Measurements from ENCODE around the gene NLRC3. TPM values are rescaled to one million over a fixed set of nuclear protein-coding genes. Genes with fewer than 3 reads are reported as not detected.
"Not testable (repeated sequence)": the region's sequence is repeated elsewhere in the genome, so short reads cannot be mapped to it uniquely, and the experiment has no call there.

NLRC3 gene
- total and polyA plus RNA-seq, 2 donors (not counting 1 experiment from before 2014, with no cell fraction given): 28.8 to 35.7 TPM

- H4K20me1 ChIP-seq (ENCODE audit: control insufficient read depth, insufficient read depth, low read length, poor library complexity, severe bottlenecking); H3K9ac ChIP-seq (ENCODE audit: low read length); ATAC-seq (ENCODE audit: low read depth); intact Hi-C loops (cut with micrococcal nuclease); H2AFZ ChIP-seq (ENCODE audit: insufficient read depth, low read depth, low read length, poor library complexity, severe bottlenecking); H3K27me3 ChIP-seq (replicated peaks in 1 of 4; ENCODE audit: control extremely low read depth in 1 of 4, control insufficient read depth in 3 of 4, insufficient read depth in 4 of 4, low read length in 3 of 4); H3K4me3 ChIP-seq (ENCODE audit: control extremely low read depth in 1 of 5, extremely low read depth in 1 of 5, insufficient read depth in 1 of 5, low read depth in 2 of 5, low read length in 4 of 5); H3K9me3 ChIP-seq (ENCODE audit: control extremely low read depth in 1 of 3, control insufficient read depth in 2 of 3, insufficient read depth in 1 of 3, low read length in 2 of 3); H3K36me3 ChIP-seq (replicated peaks in 1 of 2; ENCODE audit: control extremely low read depth in 1 of 2, control insufficient read depth in 1 of 2, extremely low read depth in 1 of 2, insufficient read depth in 2 of 2, low read length in 1 of 2); H3K27ac Mint-ChIP-seq; H3K9me3 Mint-ChIP-seq (ENCODE audit: insufficient read depth); H3K27ac ChIP-seq (ENCODE audit: low read length in 2 of 2); CTCF ChIA-PET; DNase-seq; H3K4me2 ChIP-seq (replicated peaks; ENCODE audit: low read depth, low read length, poor library complexity, severe bottlenecking); H3K4me3 Mint-ChIP-seq; H3K27me3 Mint-ChIP-seq: not testable (repeated sequence)
- POLR2A ChIA-PET: interaction anchor here (0.5 kb wide), 1 partner anchor 8 kb away, joined by 3 read pairs; no protein-coding TSS in a partner anchor
- Histone ChIP-seq H3K4me1 (ENCODE audit: control insufficient read depth in 2 of 2, insufficient read depth in 2 of 2, low read length in 2 of 2) (peaks cover 30 to 38% of the 10 kb centered on the region in 2 donors), H3K79me2 (ENCODE audit: control insufficient read depth, insufficient read depth, low read length) (peaks cover 46% of the 10 kb centered on the region)
- 99% methylated on average over 8 of the region's 13 CpGs for WGBS (ENCODE audit: insufficient coverage)
- peaks cover 53% of the 10 kb centered on the region for H3K4me1 Mint-ChIP-seq
Measured at GRCh38 chr16:3608976-3609375, 31.8 kb upstream of the NLRC3 start.

GRCh38 chr16:3608069-3608468, 30.9 kb upstream of the NLRC3 start:
- Histone ChIP-seq H3K27me3 (replicated peaks in 1 of 4; ENCODE audit: control extremely low read depth in 1 of 4, control insufficient read depth in 3 of 4, insufficient read depth in 4 of 4, low read length in 3 of 4) (no peaks in the 10 kb centered on the region), H3K27ac (ENCODE audit: low read length in 2 of 2) (no peak overlapping the region), H3K9me3 (ENCODE audit: control extremely low read depth in 1 of 3, control insufficient read depth in 2 of 3, insufficient read depth in 1 of 3, low read length in 2 of 3) (no peaks in the 10 kb centered on the region), H4K20me1 (ENCODE audit: control insufficient read depth, insufficient read depth, low read length, poor library complexity, severe bottlenecking) (peaks cover 2% of the 10 kb centered on the region), H3K4me1 (ENCODE audit: control insufficient read depth in 2 of 2, insufficient read depth in 2 of 2, low read length in 2 of 2) (peaks cover 27 to 38% of the 10 kb centered on the region in 2 donors), H3K36me3 (replicated peaks in 1 of 2; ENCODE audit: control extremely low read depth in 1 of 2, control insufficient read depth in 1 of 2, extremely low read depth in 1 of 2, insufficient read depth in 2 of 2, low read length in 1 of 2) (no peaks in the 10 kb centered on the region), H2AFZ (ENCODE audit: insufficient read depth, low read depth, low read length, poor library complexity, severe bottlenecking) (no peak overlapping the region), H3K79me2 (ENCODE audit: control insufficient read depth, insufficient read depth, low read length) (peaks cover 39% of the 10 kb centered on the region), H3K4me3 (ENCODE audit: control extremely low read depth in 1 of 5, extremely low read depth in 1 of 5, insufficient read depth in 1 of 5, low read depth in 2 of 5, low read length in 4 of 5) (no peak overlapping the region), H3K9ac (ENCODE audit: low read length) (no peak overlapping the region), H3K4me2 (replicated peaks; ENCODE audit: low read depth, low read length, poor library complexity, severe bottlenecking) (no peak overlapping the region)
- Mint-ChIP-seq H3K9me3 (ENCODE audit: insufficient read depth) (no peaks in the 10 kb centered on the region), H3K4me1 (peaks cover 47% of the 10 kb centered on the region), H3K4me3 (no peak overlapping the region), H3K27me3 (no peaks in the 10 kb centered on the region), H3K27ac (no peak overlapping the region)
- ChIA-PET POLR2A (no interaction called here), CTCF (no interaction called here)
- DNase-seq (no peak), ATAC-seq (ENCODE audit: low read depth) (no peak)
- intact Hi-C loops (cut with micrococcal nuclease): no loop called here
- 100% methylated on average over 1 of the region's 5 CpGs for WGBS (ENCODE audit: insufficient coverage)
- TF ChIP-seq CTCF (IDR thresholded peaks at IDR 0.05) (no peak), EZH2 (IDR thresholded peaks at IDR 0.05; ENCODE audit: borderline replicate concordance, insufficient read depth, low read depth, low read length, poor library complexity, severe bottlenecking) (no peak)
